HG03060 (cell line): ENCODE results near the gene MYO1E.
"Not testable (repeated sequence)": the region's sequence is repeated elsewhere in the genome, so short reads cannot be mapped to it uniquely, and the experiment has no call there.

ENCODE experiments used
- ATAC-seq: cut with Tn5 transposase; IDR thresholded peaks from one replicate; pipeline ENCODE4 v1.9.1; 2021; ENCODE audit warnings: low read depth, moderate number of reproducible peaks; ENCODE audit not compliant: unreplicated experiment

MYO1E gene

DNA sequence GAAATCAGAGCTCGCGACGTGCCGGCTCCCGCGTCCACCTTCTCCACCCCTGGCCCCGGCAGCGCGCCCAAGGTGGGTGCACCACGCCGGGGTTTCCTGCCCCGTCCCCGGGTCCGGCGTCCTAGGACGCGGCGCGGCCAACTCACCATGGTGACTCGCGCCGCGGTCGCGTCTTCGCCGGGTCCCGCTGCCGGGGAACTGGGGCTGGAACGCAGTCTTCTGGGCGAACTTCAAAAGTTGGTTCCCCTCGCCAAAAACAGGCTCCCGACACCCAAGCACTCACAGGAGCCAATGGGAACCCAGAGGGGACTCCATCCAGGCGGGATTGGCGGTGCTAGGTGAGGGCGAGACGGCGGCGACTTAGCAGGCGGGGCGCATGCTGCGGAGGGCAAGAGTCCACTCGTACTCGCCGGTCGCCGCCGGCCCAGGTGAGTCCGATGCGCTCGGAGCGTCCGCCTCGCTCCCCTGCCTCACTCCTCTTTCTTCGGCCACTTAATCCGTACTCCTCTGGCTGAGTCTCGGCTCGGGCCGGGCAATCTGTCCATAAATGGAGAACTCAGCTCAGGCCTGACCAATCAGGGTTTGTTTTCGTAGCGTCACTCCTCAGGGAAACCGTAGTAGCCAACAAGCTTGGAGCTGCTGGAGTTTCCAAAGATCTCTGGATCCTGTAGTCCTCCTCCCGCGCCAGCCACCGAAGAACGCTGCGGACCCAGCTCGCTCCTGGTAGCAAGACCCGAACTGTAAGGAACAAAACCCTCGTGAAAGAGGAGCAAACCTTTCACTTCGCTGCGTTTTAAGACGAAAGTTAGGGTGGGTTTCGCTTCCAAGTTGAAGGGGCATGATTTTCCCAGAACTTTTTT lies at the start of gene MYO1E:
MYO1E (minus strand) TSS at position 520 of the 860 bp plus-strand sequence; CDS start at position 149, 371 bp downstream.
- peak; percentile 47 for ATAC-seq

DNA sequence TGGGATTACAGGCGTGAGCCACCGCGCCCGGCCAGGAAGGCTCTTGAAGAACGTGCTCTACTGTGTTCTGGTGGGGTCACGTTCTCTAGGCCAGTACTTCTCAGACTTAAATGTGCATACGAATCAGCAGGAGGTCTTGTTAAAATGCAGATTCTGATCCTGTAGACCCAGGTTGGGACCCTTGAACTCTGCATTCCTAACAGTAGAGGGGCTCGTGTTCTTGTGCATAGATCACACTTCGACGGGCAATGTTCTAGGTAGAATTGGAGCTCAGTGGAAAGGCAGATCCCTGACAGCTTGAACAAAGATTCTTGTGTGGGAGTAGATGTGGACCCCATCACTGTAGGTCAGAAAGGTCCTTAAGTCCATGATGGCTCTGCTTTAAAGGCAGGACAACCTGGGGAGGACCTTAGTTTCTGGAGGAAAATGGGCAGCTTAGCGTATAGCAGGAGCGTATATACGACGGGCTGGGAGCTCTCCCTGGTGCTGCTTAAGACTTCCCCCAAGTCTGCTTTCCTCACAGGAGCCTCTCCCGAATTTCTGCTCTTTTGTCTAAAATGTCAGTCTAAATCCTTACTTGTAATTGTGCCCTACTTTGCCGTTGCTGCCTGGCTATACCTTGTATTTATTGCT lies 48.4 kb upstream of the MYO1E start:
- ATAC-seq = no peak

DNA sequence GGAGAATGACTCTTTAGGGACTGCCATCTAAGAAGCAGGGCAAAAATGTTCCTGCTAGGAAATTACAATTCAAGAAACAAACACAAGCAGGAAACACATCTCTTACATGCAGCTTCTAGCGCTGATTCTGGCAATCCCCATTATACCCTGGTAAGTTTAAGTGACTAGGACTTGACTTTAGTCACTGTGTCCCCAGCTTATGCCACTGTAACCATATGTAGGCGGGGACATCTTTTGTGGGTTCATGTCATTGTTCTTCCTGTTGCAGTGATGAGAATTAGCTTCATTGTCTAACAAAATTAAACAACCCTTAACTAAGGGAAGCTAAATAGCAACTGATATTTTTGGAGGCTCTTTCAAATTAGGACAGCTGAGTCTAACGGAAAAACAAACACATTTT lies 47.4 kb upstream of the MYO1E start:
- no peak for ATAC-seq

DNA sequence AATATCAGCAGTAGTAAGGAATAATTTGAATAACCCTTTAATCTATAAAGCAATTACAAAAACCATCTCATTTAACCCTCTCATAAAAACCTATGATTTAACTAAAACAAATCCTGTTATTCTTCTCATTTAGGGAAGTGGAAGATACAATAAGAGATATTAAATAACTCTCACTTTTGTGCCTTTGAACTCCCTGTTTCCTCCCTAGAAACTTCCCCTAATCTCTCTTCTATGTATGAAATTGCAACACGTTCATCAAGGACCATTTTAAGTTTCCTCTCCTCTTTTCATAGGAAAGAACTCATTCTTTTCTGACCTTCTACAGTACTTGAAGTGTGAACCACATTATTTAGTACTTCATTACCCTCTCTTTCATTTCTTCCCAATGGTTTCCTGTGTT lies 46.5 kb upstream of the MYO1E start:
- no peak for ATAC-seq

DNA sequence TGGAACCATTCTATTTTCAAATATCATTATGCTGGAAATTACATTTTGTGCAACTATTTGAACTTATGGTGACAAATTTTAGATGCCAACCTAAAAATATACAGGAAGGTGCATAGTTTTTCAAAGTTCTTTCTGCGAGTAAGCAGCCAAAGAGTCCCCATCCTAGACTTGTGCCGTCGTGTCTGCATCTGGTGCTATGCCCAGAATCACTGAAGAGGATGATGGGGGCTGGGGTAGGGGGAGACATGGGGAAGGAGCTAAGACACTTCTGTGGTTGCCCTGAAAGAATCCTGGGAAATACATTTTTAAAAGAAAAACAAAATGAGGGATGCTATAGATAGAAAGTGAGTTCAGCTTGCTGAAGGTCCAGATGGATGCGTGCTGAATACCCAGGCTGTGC lies 44.1 kb upstream of the MYO1E start:
- ATAC-seq = no peak

DNA sequence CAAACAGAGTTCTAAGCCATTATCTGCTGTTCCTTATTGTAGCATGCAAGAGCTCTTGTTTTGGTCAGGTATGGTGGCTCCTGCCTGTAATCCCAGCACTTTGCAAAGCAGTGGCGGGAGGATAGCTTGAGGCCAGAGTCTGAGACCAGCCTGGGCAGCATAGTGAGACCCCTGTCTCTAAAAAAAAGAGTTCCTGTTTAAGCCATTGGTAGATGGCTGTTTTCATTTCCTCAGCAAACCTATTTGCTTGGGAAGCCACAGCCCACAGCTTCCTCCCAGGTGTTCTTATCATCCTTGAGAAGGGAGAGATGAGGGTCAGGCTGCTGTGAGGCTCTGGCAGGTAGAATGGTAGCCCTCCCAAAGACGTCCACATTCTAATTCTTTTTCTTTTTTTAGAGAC lies 40.9 kb upstream of the MYO1E start:
- no peak for ATAC-seq

DNA sequence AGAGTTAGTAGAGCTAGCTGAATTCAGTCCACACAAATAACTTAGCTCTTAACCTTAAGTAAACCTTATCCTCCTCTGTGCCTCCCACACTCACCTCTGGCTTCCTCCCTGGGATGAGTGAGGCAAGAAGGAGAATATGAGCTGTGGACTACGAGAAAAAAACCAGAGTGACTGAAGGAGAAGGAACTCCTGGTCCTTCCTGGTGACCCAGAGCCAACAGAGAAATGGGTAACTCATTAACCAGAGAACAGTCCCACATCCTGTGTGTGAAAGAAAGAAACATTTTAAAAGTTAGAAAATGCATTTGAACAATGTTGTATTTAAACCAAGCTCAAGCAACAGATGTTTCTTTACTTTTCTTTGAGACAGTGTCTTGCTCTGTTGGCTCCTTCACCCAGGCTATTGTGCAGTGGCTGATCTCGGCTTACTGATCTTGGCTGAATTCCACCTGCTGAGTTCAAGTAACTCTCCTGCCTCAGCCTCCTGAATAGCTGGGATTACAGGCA lies 37.8 kb upstream of the MYO1E start:
- no peak for ATAC-seq

DNA sequence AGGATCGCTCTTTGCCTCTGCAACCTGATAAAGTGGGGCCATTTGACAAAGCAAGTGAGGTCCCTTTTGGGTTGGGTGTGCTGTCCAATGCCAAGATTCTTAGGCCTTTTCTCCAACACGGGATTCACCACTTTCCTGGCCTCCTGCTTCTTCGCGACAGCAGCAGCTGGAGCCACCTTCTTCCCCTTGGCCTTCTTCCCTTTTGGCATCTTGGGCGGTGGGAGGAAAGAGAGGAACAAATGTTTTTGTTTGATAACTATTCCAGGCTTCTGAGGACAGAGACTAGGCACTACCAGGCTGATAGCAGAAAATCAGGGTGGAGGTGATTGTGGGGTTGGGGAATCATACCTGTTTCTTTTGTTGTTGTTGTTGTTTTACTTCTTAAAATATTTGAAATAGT lies 35.3 kb upstream of the MYO1E start:
- no peak for ATAC-seq

DNA sequence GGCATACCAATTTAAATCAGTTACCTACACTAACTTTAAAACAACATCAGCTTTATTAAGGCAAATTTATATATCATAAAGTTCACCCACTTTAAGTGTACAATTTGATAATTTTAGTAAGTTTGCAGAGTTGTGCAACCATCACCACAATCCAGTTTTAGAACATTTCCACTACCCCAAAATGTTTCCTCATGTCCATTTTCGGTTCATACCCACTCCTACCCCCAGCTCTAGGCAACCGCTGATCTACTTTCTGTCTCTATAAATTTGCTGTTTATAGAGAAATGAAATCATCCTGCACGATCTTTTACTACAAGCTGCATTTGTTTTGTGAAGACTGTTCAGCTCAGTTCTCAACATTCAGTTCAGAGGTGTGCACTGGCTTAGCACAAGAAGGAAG lies 33.8 kb upstream of the MYO1E start:
- no peak for ATAC-seq

DNA sequence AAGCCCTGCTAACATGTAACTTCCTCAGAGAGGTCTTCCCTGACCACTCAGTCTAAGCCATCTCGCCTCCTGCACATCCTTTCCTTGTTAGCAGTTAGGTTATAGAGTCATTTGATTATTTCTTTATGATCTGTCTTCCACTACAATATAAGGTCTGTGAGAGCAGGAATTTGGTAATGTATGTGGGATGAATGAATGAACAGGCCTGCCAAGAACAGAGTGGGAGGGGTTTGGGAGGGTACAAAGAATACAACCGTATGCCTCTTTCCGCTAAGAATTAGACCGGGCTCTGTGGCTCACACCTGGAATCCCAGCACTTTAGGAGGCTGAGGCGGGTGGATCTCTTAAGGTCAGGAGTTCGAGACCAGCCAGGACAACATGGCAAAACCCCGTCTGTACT lies 32.4 kb upstream of the MYO1E start:
- no peak for ATAC-seq

DNA sequence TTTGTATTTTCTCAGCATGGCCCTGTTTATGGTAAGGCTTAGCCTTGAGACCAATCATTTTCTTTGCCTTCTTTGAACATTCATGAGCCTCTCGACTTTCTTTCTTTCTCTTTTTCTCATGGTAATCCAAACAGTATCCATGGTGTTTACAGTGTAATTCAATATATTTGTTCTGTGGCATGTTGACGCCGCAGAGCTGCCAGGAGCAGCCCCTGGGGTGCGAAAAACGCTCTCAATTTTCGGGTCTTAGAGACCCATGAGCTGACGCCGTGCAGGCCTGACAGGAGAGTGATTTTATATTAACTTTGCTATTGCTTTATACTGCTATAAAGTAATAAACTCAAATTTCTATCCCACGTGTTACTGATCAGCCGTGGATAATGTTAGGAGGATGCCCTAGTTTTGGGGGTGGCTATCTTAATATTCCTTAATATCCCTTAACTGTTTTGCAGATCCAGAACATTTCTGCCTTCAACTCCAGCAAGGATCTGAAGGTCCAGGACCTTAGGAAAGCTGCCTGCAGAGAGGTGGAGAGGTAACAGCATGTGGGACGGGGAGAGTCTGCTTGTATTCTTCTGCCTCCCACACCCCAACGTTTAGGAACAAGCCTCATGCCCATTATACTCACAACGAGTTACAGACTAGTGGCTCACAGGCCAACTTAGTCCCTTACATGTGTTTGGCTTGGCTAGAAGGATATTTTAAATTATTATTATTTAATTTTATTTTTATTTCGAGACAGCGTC lies 29.3 kb upstream of the MYO1E start:
- no peak for ATAC-seq

DNA sequence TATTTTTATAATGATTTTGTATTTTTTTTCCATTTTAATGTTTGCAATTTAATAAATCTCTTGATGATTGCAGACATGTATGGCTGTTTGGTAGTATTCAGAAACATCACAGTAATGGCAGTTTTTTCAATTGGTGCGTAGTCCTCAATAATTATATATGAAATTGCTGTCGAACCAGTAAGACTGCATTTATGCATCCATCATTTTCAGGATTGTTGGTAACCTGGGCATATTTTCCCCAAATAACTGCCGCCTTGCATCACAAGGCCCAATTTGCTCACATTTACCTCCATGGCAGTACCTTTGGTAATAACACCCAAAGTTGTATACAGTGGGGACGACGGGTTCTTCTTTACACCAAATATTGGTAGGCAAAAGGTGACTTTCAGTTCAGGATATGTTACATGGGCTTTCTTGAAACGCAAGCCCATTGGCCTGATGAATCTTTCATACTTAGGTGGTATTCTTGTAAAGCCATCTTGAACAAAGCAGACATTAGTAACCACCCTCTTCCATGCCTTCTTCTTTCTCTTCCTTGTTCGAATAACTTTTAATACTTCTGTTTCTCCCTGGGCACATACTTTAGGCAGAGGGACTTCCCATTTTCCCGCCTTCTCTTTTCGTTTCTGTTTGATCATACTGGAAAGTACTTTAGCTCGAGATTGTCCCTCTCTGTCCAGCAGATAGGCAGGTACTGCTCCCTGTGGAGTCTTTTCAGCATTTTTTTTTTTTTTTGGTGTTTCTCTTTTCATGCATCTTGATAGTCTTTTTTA lies 28.6 kb upstream of the MYO1E start:
- not testable (repeated sequence) for ATAC-seq

DNA sequence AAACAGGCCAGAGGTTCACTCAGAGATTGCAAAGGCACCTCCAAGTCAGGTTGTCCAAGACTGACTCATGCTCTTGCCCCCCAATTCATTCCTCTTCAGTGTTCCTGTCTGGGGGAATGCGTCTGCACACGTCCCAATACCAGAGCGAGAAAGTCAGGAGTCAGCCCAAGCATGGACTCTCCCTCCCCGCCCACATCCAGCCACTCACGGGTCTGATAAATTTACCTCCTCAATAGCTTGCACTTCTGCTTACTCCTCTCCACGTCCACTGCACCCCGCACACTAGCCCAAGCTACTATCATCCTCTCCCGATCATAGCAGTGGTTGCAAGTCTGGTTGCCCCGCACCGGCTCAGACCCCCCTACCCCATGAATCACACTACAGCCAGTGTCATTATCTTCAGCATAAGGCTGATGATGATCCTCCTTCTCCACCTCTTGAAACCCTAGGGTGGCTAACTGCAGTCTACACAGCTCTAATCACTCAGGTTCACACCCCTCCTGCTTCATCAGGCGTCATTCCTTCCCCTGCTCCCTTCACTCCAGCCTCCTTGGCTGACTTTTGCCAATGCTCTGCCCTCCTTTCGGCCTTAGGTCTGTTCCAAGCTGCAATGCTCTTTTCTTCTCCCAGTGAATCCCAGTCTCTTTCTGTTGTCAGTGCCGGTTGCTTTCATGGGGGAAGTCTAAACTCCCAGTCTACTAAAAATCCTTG lies 27.6 kb upstream of the MYO1E start:
- ATAC-seq = no peak

DNA sequence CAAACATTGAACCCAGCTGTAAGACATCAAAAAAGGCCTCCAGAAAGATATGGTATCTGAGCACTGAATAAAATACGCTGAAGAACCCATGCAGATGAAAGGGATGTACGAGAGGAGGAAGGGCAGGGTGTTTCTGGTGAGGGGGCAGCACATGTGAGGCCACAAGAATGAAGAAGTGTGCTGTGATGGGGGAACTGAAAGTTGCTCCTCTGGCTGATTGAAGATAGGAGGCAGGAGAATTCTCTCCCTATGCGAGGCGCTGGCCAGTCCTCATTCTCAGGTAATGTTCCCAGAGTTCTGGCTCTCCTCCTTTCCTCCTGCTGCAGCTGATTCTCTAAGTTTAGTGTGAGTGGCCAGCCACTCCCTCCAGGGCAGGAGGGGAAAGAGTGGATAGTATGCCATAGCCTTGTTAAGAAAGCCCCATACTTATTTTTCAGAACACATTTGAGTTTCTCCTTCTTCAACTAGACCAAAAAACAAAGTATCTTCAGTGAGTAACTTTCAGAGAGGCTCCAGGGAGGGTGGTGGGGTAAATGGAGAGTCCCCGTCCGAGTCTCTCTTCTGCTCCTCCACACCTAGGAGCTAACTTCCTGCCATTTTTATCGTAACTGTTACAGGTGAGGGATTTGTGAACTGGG lies 26.9 kb upstream of the MYO1E start:
- peak; percentile 70 for ATAC-seq

DNA sequence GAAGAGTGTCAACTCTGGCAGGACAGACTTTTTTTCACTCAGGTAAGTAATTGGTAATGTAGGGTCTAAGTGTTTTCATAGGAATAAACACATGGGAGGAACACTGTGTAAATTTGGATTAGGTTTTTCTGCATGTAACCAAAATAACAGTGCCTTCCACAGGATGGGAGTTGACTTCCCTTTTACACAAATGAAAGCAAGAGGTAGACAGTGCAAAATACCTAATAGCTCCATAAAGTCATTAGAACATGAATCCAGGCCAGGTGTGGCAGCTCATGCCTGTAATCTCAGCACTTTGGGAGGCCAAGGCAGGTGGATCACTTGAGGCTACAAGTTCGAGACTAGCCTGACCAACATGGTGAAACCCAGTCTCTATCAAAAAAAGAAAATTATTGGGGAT lies 25.5 kb upstream of the MYO1E start:
- ATAC-seq = no peak

DNA sequence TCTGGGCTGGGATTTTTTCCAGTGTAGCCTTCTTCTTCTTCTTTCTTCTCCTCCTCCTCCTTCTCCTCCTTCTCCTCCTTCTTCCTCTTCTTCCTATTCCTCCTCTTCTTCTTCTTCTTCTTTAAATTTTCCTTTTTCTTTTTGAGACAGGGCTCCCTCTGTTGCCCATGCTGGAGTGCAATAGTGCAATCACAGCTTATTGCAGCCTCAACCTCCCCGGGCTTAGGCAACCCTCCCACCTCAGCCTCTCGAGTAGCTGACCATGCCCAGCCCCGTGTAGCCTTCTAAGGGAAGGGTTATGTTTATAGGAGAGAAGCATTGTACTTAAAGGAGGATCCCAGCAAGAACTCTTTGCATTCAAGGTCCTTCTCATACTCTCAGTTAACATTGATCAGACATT lies 24.0 kb upstream of the MYO1E start:
- ATAC-seq = no peak

DNA sequence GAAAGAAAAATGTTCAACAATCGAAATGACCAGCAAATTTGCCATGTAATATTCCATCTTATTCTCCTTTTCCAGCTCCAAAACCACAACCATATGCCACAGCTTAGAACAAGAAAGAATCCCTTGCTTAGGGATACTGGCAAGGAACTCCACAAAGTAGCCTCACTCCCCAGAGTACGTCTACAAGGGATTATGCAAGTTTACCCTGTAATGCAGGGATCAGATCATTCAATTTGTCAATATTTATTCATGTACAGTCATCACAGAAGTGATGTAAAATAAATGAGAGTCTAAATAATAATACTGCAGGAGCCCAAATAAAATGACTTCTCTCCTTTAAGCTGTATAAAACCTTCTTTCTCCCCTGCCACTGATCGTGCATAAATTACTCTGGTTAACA lies 23.5 kb upstream of the MYO1E start:
- ATAC-seq = no peak

DNA sequence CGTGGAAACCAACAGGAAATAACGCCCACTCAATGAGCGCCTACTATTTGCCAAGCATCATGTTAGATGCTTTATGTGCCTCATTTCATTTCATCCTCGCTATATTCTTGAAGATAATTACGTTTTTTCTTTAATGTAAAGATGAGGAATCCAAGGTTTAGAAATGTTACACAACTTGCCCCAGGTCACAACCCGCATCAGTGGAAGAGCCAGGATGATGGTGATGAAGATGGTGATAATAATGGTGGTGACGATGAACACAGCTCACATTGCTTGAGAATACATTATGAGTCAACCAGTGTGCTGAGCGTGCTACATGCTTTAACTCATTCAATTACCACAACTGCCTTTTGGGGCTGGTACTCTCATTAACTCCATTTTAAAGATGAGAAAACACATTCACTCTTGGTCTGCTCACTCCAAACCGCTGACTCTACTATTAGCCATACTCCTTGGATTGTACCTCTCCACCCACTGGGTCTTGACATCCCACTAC lies 21.5 kb upstream of the MYO1E start:
- no peak for ATAC-seq

DNA sequence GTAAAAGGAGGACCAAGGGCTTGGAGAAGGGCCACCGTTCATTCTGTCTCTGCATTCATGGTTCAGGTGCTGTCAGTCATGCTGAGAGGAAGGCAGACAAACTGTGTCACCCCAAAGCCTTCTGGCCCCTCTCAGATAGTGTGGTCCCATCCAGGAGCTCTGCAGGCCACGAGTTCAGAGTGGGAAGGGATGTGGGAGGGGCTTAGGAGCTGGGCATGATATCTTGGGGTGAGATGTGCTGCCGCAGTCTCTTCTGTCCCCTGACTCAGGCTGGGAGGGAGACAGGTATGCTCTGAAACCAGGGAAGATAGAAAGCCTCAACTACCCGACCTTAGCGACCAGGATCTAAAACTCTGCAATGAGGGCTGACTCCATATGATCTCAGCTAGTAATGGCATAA lies 19.6 kb upstream of the MYO1E start:
- ATAC-seq = no peak
